Measurements from ENCODE around the gene RASL10B. TPM values are rescaled to one million over a fixed set of nuclear protein-coding genes. Genes with fewer than 3 reads are reported as not detected.

Gene RASL10B
- total and polyA plus RNA-seq, 5 experiments from 2014 or later = 0.06 to 0.57 (median 0.38) TPM; not detected in 2

Other genes starting within 250 kb of the RASL10B start
- gene SLFN12L, start 194.0 kb upstream of the RASL10B start, total RNA-seq = 10 to 100 TPM; 44.7 to 51.1 TPM
- 10 to 100 TPM in 2 of 3 donors, 1 to 10 TPM in 1; 9.6 to 12.3 (median 10.9) TPM for gene SLFN12L, start 194.0 kb upstream of the RASL10B start, polyA plus RNA-seq
- not detected for gene SLFN14, start 170.8 kb upstream of the RASL10B start, total RNA-seq
- gene SLFN14, start 170.8 kb upstream of the RASL10B start, polyA plus RNA-seq = under 1 TPM; 0.06 to 0.33 (median 0.13) TPM
- 1 to 10 TPM; 6.8 TPM for gene PEX12, start 153.1 kb upstream of the RASL10B start, total RNA-seq
- gene PEX12, start 153.1 kb upstream of the RASL10B start, polyA plus RNA-seq = 1 to 10 TPM; 1.7 to 2.5 (median 1.9) TPM
- 100 to 1,000 TPM; 140 to 150 TPM for gene AP2B1, start 144.3 kb upstream of the RASL10B start, total RNA-seq
- gene AP2B1, start 144.3 kb upstream of the RASL10B start, polyA plus RNA-seq = 10 to 100 TPM; 50.3 to 65.7 (median 52.0) TPM
- under 1 TPM; 0.33 to 0.36 TPM for gene GAS2L2, start 21.6 kb downstream of the RASL10B start, total RNA-seq
- not detected for gene GAS2L2, start 21.6 kb downstream of the RASL10B start, polyA plus RNA-seq
- under 1 TPM in 1 of 2 experiments, not detected in 1; 0.38 TPM for gene C17orf50, start 29.2 kb downstream of the RASL10B start, total RNA-seq
- gene C17orf50, start 29.2 kb downstream of the RASL10B start, polyA plus RNA-seq = 1 to 10 TPM in 1 of 3 donors, under 1 TPM in 2; 0.20 to 2.1 (median 0.67) TPM
- gene MMP28, start 64.0 kb downstream of the RASL10B start, total RNA-seq = 10 to 100 TPM; 15.0 to 15.2 TPM
- 10 to 100 TPM; 10.0 to 30.1 (median 13.4) TPM for gene MMP28, start 64.0 kb downstream of the RASL10B start, polyA plus RNA-seq
- gene TAF15, start 77.8 kb downstream of the RASL10B start, total RNA-seq = 100 to 1,000 TPM; 271 TPM
- gene TAF15, start 77.8 kb downstream of the RASL10B start, polyA plus RNA-seq = 10 to 100 TPM; 15.0 to 20.2 (median 19.9) TPM
- 1 to 10 TPM; 1.2 TPM for gene HEATR9, start 137.3 kb downstream of the RASL10B start, total RNA-seq
- gene HEATR9, start 137.3 kb downstream of the RASL10B start, polyA plus RNA-seq = under 1 TPM in 1 of 3 donors, not detected in 2; 0.07 TPM
- gene CCL5, start 148.7 kb downstream of the RASL10B start, total RNA-seq = 10 to 100 TPM; 84.3 to 87.4 TPM
- gene CCL5, start 148.7 kb downstream of the RASL10B start, polyA plus RNA-seq = 1,000 to 10,000 TPM in 1 of 3 donors, 10 to 100 TPM in 2; 41.5 to 1,286 (median 63.8) TPM
- gene RDM1, start 199.1 kb downstream of the RASL10B start, total RNA-seq = under 1 TPM in 1 of 2 experiments, not detected in 1; 0.41 TPM
- gene RDM1, start 199.1 kb downstream of the RASL10B start, polyA plus RNA-seq = 1 to 10 TPM in 1 of 3 donors, under 1 TPM in 1, not detected in 1; 0.32 to 2.7 TPM
- not detected for gene LYZL6, start 212.1 kb downstream of the RASL10B start, total RNA-seq
- not detected for gene LYZL6, start 212.1 kb downstream of the RASL10B start, polyA plus RNA-seq
- gene CCL16, start 249.9 kb downstream of the RASL10B start, total RNA-seq = not detected
- gene CCL16, start 249.9 kb downstream of the RASL10B start, polyA plus RNA-seq = not detected